PC-3 (cell line): ENCODE measurements around the gene CCDC78. TPM values are rescaled to one million over a fixed set of nuclear protein-coding genes. Genes with fewer than 3 reads are reported as not detected.

Source experiments
- ATAC-seq: fragments of 200-7000 bp; cut with Tn5 transposase; 2 replicates; pipeline ENCODE4 v1.9.1; 2020; ENCODE audit warnings: mild to moderate bottlenecking, moderate library complexity
- BruUV-seq: library from RNA; stranded (reverse); fragments of 400-500 nt; replicated peaks from 2 replicates; lab custom pipeline; 2021; lab: Mats Ljungman, UMichigan
- CTCF ChIA-PET: fragments of 300-600 bp; sonication (Branson Sonifier 250); formaldehyde crosslinking; loops from one replicate; lab custom pipeline; 2022; ENCODE audit warnings: antibody characterized with exemption; lab: Charles Lee
- POLR2A ChIA-PET: fragments of 300-600 bp; sonication (Branson Sonifier 250); formaldehyde crosslinking; loops from one replicate; lab custom pipeline; 2022; ENCODE audit warnings: antibody characterized with exemption; ENCODE audit not compliant: unreplicated experiment; lab: Charles Lee
- DNase-seq: peaks from one replicate; pipeline ENCODE4 v3.0.0-alpha.2; 2015
- H2AFZ ChIP-seq: fragments of 300-600 bp; sonication (generic); 2 replicates; pipeline ENCODE4 v1.6.0; 2016; ENCODE audit warnings: antibody characterized with exemption, low read length
- H3F3A ChIP-seq: fragments of 300-600 bp; sonication (generic); one replicate; pipeline ENCODE4 v1.6.0; 2017; ENCODE audit warnings: antibody characterized with exemption, low read length, control low read depth, mild to moderate bottlenecking; ENCODE audit not compliant: unreplicated experiment
- H3K27ac ChIP-seq: fragments of 300-600 bp; sonication (generic); 2 replicates; pipeline ENCODE4 v1.5.1; 2016; ENCODE audit warnings: mild to moderate bottlenecking, low read length
- H3K27me3 ChIP-seq: fragments of 300-600 bp; sonication (generic); 2 replicates; pipeline ENCODE4 v1.6.1; 2016; ENCODE audit warnings: low read length, mixed read lengths
- H3K36me3 ChIP-seq: fragments of 300-600 bp; sonication (generic); 2 replicates; pipeline ENCODE4 v1.6.1; 2016; ENCODE audit warnings: low read depth, mixed run types, low read length, mixed read lengths
- H3K4me1 ChIP-seq: fragments of 300-600 bp; sonication (generic); 2 replicates; pipeline ENCODE4 v1.5.1; 2016; ENCODE audit warnings: low read length; ENCODE audit not compliant: insufficient read depth
- H3K4me2 ChIP-seq: fragments of 300-600 bp; sonication (generic); 2 replicates; pipeline ENCODE4 v1.6.0; 2016; ENCODE audit warnings: low read length
- H3K4me3 ChIP-seq: fragments of 300-600 bp; sonication (generic); 2 replicates; pipeline ENCODE4 v1.5.1; 2016; ENCODE audit warnings: mild to moderate bottlenecking, low read length, mixed read lengths
- H3K79me2 ChIP-seq: fragments of 300-600 bp; sonication (generic); 2 replicates; pipeline ENCODE4 v1.6.1; 2017; ENCODE audit warnings: low read length, mixed read lengths
- H3K9ac ChIP-seq: fragments of 300-600 bp; sonication (generic); 2 replicates; pipeline ENCODE4 v1.6.0; 2016; ENCODE audit warnings: mild to moderate bottlenecking, low read length
- H3K9me2 ChIP-seq: fragments of 300-600 bp; sonication (generic); replicated peaks from 2 replicates; pipeline ENCODE4 v1.6.1; 2016; ENCODE audit warnings: mixed run types, low read length, mixed read lengths
- H3K9me3 ChIP-seq: fragments of 300-600 bp; sonication (generic); 2 replicates; pipeline ENCODE4 v1.6.1; 2016; ENCODE audit warnings: low read length, mixed read lengths
- H4K20me1 ChIP-seq: fragments of 300-600 bp; sonication (generic); 2 replicates; pipeline ENCODE4 v1.6.1; 2016; ENCODE audit warnings: low read length, mixed read lengths
- EZH2 ChIP-seq: fragments of 300-600 bp; sonication (generic); IDR thresholded peaks from one replicate; pipeline ENCODE4 v1.6.1; 2017; ENCODE audit warnings: antibody characterized with exemption, mild to moderate bottlenecking, low read length; ENCODE audit not compliant: unreplicated experiment
- EZH2phosphoT487 ChIP-seq: fragments of 300-600 bp; sonication (generic); IDR thresholded peaks from 2 replicates; pipeline ENCODE4 v1.6.1; 2018; ENCODE audit warnings: mild to moderate bottlenecking, antibody characterized with exemption, low read length, borderline replicate concordance
- intact Hi-C: fragments of 100-400 bp; cut with micrococcal nuclease; formaldehyde crosslinking; loops from 2 replicates; pipeline ENCODE4 v1.9.0; 2023
- total RNA-seq: library from RNA; depleted of rRNA; stranded (reverse); fragments of >200 nt; gene quantifications from 2 replicates; pipeline ENCODE4 v1.2.3, GENCODE V29; 2014
- TF ChIP-seq, protein P1 (sequence below): fragments of 300-600 bp; sonication (generic); conservative IDR thresholded peaks from 2 replicates; pipeline ENCODE4 v1.5.1; 2017; ENCODE audit warnings: antibody characterized with exemption, low read depth, mild to moderate bottlenecking, low read length

CCDC78 gene
- total RNA-seq, 1 experiment from 2014 or later, result 3.3 TPM

DNA sequence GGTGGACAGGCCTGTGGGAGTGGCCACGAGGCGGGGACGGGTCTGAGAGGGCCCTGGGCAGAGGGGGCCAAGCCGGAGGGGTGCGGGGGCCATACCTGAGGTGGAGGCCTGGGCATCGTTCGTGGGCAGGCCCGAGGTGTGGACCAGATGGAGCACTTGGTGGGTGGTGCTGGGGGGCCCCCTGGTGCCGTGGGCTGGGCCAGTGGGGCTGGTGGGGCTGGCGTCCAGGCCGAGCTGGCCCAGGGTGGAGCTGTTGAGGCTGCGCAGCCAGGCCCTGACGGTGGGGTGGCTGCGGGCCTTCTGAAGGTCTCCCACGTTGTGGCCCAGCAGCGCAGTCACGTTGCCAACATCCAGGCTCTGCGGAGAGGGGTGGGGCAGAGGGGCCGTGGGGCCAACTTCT lies 43.7 kb upstream of the CCDC78 start:
- POLR2A ChIA-PET, result no interaction called here
- H3K4me3 ChIP-seq, result no peak overlapping the region
- H4K20me1 ChIP-seq, result no peaks in the 10 kb centered on the region
- H3K9ac ChIP-seq, result no peak overlapping the region
- H2AFZ ChIP-seq, result no peak overlapping the region
- H3K9me3 ChIP-seq, result no peaks in the 10 kb centered on the region
- CTCF ChIA-PET, result no interaction called here
- ATAC-seq (no peak), DNase-seq (no peak)
- no peaks in the 10 kb centered on the region for H3K36me3 ChIP-seq
- H3K9me2 ChIP-seq, result no peaks in the 10 kb centered on the region
- H3K4me1 ChIP-seq, result no peaks in the 10 kb centered on the region
- no TSS peak for BruUV-seq
- intact Hi-C loops, result no loop called here
- no peak overlapping the region for H3K4me2 ChIP-seq
- TF ChIP-seq EZH2phosphoT487 (no peak), EZH2 (no peak)
- TF ChIP-seq, protein P1, sequence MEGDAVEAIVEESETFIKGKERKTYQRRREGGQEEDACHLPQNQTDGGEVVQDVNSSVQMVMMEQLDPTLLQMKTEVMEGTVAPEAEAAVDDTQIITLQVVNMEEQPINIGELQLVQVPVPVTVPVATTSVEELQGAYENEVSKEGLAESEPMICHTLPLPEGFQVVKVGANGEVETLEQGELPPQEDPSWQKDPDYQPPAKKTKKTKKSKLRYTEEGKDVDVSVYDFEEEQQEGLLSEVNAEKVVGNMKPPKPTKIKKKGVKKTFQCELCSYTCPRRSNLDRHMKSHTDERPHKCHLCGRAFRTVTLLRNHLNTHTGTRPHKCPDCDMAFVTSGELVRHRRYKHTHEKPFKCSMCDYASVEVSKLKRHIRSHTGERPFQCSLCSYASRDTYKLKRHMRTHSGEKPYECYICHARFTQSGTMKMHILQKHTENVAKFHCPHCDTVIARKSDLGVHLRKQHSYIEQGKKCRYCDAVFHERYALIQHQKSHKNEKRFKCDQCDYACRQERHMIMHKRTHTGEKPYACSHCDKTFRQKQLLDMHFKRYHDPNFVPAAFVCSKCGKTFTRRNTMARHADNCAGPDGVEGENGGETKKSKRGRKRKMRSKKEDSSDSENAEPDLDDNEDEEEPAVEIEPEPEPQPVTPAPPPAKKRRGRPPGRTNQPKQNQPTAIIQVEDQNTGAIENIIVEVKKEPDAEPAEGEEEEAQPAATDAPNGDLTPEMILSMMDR, result no peak
- H3K79me2 ChIP-seq, result no peaks in the 10 kb centered on the region
- H3F3A ChIP-seq, result no peaks in the 10 kb centered on the region
- H3K27me3 ChIP-seq, result no peaks in the 10 kb centered on the region
- no peak overlapping the region for H3K27ac ChIP-seq

DNA sequence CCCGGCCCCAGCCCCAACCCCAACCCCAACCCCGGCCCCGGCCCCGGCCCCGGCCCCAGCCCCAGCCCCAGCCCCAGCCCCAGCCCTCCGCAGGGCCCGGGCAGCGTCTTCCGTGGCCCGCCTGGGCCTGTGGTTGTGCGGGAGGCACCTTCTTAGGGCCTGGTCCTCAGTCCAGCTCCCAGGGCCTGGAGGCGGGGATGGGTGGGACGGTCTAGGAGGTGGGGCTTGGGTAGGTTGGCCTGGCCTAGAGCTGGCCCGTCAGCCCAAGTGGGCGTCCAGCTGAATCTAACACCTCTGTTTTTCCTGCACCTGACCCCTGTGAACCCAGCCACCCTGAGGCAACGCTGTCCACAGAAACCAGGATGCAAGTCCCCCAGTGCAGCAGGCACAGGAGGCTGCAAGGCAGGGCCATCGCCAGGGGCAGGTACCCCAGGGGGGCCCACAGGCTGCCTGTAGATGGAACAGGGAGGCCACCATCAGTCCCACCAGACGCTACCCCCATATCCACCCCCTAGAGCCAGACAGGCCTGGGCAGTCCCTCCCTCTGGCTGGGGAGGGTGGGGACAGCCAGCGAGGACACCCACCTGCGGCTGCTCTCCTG lies 43.0 kb upstream of the CCDC78 start:
- Histone ChIP-seq H3K9me3 (no peaks in the 10 kb centered on the region), H3K36me3 (no peaks in the 10 kb centered on the region), H3K27me3 (no peaks in the 10 kb centered on the region), H3K9me2 (no peaks in the 10 kb centered on the region), H2AFZ (no peak overlapping the region), H3K79me2 (no peaks in the 10 kb centered on the region), H3F3A (no peaks in the 10 kb centered on the region), H3K4me2 (no peak overlapping the region), H3K27ac (no peak overlapping the region), H4K20me1 (no peaks in the 10 kb centered on the region), H3K9ac (no peak overlapping the region), H3K4me3 (no peak overlapping the region), H3K4me1 (no peaks in the 10 kb centered on the region)
- POLR2A ChIA-PET, result no interaction called here
- intact Hi-C loops, result no loop called here
- TF ChIP-seq EZH2phosphoT487 (no peak), EZH2 (no peak)
- TF ChIP-seq, protein P1, result no peak
- DNase-seq (no peak), ATAC-seq (no peak)
- BruUV-seq, result no TSS peak
- CTCF ChIA-PET, result no interaction called here

DNA sequence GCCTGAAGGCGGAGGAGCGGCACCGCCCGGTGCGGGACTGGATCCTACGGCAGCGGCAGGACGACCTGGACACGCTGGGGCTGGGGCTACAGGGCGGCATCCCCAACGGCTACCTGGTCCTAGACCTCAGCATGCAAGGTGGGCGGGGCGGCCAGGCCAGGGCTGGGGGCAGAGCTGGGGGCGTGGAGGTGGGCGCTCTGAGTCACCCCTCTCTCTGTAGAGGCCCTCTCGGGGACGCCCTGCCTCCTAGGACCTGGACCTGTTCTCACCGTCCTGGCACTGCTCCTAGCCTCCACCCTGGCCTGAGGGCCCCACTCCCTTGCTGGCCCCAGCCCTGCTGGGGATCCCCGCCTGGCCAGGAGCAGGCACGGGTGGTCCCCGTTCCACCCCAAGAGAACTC lies 42.2 kb upstream of the CCDC78 start:
- no peak overlapping the region for H3K27ac ChIP-seq
- ChIA-PET POLR2A (no interaction called here), CTCF (no interaction called here)
- H3K9me3 ChIP-seq, result no peaks in the 10 kb centered on the region
- no peaks in the 10 kb centered on the region for H3K36me3 ChIP-seq
- H3K4me3 ChIP-seq, result no peak overlapping the region
- H4K20me1 ChIP-seq, result no peaks in the 10 kb centered on the region
- H3K4me2 ChIP-seq, result no peak overlapping the region
- intact Hi-C loops, result no loop called here
- H3K27me3 ChIP-seq, result no peaks in the 10 kb centered on the region
- BruUV-seq, result no TSS peak
- TF ChIP-seq EZH2 (no peak), EZH2phosphoT487 (no peak)
- TF ChIP-seq, protein P1, result no peak
- H3K9ac ChIP-seq, result no peak overlapping the region
- no peak overlapping the region for H2AFZ ChIP-seq
- H3K9me2 ChIP-seq, result no peaks in the 10 kb centered on the region
- no peaks in the 10 kb centered on the region for H3K4me1 ChIP-seq
- H3F3A ChIP-seq, result no peaks in the 10 kb centered on the region
- no peak for ATAC-seq
- DNase-seq, result no peak
- H3K79me2 ChIP-seq, result no peaks in the 10 kb centered on the region
